DMS79 treated with DMSO at 0.1 percent for 48 hours (cell line): ENCODE data around the gene SLC1A2.

Experiments used
- DNase-seq: peaks from one replicate; lab custom pipeline; 2025; lab: John Stamatoyannopoulos, UW

Gene SLC1A2

GRCh38 chr11:35303596-35304385 lies 115.6 kb downstream of the SLC1A2 start:
- no peak for DNase-seq

- DNase-seq, result no peak
Observed at GRCh38 chr11:35302398-35302797, 117.0 kb downstream of the SLC1A2 start.

GRCh38 chr11:35298369-35298768 lies 121.0 kb downstream of the SLC1A2 start:
- DNase-seq, result no peak

- no peak for DNase-seq
Observed at GRCh38 chr11:35295751-35296150, 123.6 kb downstream of the SLC1A2 start.

GRCh38 chr11:35293699-35294098 lies 125.7 kb downstream of the SLC1A2 start:
- no peak for DNase-seq

GRCh38 chr11:35293035-35293434 lies 126.3 kb downstream of the SLC1A2 start:
- no peak for DNase-seq

GRCh38 chr11:35292279-35292678 lies 127.1 kb downstream of the SLC1A2 start:
- peak; percentile 41 for DNase-seq

GRCh38 chr11:35290876-35291275 lies 128.5 kb downstream of the SLC1A2 start:
- no peak for DNase-seq

GRCh38 chr11:35289821-35290220 lies 129.5 kb downstream of the SLC1A2 start:
- DNase-seq, result no peak

- DNase-seq, result no peak
Observed at GRCh38 chr11:35288817-35289541, 130.4 kb downstream of the SLC1A2 start.

- DNase-seq, result no peak
Observed at GRCh38 chr11:35288309-35288708, 131.0 kb downstream of the SLC1A2 start.

GRCh38 chr11:35287344-35287890 lies 131.9 kb downstream of the SLC1A2 start:
- no peak for DNase-seq

- DNase-seq, result no peak
Observed at GRCh38 chr11:35286126-35286525, 133.2 kb downstream of the SLC1A2 start.

- no peak for DNase-seq
Observed at GRCh38 chr11:35285471-35285870, 133.9 kb downstream of the SLC1A2 start.

GRCh38 chr11:35282221-35282882 lies 137.0 kb downstream of the SLC1A2 start:
- DNase-seq, result no peak

GRCh38 chr11:35281169-35281688 lies 138.1 kb downstream of the SLC1A2 start:
- no peak for DNase-seq

- DNase-seq, result no peak
Observed at GRCh38 chr11:35280727-35281126, 138.6 kb downstream of the SLC1A2 start.

- DNase-seq, result no peak
Observed at GRCh38 chr11:35277827-35278226, 141.5 kb downstream of the SLC1A2 start.

GRCh38 chr11:35276396-35277145 lies 142.8 kb downstream of the SLC1A2 start:
- no peak for DNase-seq

GRCh38 chr11:35275786-35276170 lies 143.6 kb downstream of the SLC1A2 start:
- no peak for DNase-seq

- peak; percentile 89 for DNase-seq
Observed at GRCh38 chr11:35274909-35275785, 144.2 kb downstream of the SLC1A2 start.
